Astrocyte of the cerebellum (primary cell): ENCODE data around the gene SPACDR.

ENCODE experiments used
- DNase-seq: peaks from one replicate; pipeline ENCODE4 v3.0.0-alpha.2; 2011; ENCODE audit warnings: low read depth
- H3K4me3 ChIP-seq: 2 replicates; pipeline ENCODE4 v1.5.1; 2011; ENCODE audit warnings: mild to moderate bottlenecking, low read depth, low read length, moderate library complexity
- in situ Hi-C: cut with HindIII; loops from 2 replicates; pipeline ENCODE4 v1.10.0; 2017; ENCODE audit warnings: low sequenced_read_pairs
- TF ChIP-seq, protein P1 (sequence below): IDR thresholded peaks from 2 replicates; pipeline ENCODE4 v1.5.1; 2012; ENCODE audit warnings: low read length, low read depth, moderate library complexity, mild to moderate bottlenecking; ENCODE audit errors: missing control alignments

Gene SPACDR

DNA sequence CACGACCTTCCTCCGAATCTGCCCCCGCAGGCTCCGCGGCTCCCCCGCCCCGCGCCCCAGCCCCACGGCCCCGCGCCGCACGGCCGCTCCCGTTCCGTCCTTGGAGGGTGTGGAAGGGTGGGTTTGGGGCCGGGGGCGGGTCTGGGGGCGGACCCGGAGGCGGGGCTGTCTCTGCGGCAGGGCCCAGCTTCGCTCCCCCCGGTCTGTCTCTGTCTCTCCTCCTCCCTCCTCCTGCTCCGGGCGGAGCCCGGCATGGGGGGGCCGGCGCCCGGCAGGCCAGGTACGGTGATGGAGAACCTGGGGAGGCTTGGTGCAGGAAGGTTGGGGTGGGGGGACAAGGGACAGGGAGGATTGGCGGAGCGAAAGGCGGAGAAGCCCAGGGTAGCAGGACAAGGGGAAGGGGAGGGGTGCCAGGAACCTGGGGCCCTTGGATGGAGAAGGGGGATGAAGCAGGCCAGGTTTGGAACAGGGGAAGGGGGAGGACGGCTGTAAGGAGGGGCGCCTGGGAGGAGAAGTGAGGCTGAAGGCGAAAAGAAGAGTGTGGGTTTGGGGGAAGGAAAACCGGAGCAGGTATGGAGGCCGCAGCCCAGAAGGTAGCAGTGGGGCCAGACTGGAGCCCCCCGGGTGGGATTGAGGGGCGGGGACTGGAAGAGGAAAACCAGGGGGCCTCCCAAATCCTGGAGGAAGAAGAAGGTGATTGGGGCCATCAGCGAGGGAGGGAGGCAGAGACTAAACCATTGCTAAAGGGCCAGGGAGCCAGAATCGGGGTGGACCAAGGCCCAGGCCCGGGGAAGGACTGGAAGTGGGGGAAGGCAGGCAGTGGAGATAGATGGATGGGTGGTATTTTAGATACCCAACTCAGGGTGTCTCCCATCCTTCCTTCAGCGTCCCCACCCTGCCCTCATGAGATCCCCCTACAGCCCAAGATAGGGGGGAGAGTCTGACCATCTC lies 19.9 kb upstream of the SPACDR start, which contains the start of gene NYAP1:
Gene NYAP1 (plus strand): TSS at position 206 of the 951 bp plus-strand sequence. CDS start 1,385 bp downstream, outside the sequence.
- DNase-seq: no peak
- TF ChIP-seq, protein P1, sequence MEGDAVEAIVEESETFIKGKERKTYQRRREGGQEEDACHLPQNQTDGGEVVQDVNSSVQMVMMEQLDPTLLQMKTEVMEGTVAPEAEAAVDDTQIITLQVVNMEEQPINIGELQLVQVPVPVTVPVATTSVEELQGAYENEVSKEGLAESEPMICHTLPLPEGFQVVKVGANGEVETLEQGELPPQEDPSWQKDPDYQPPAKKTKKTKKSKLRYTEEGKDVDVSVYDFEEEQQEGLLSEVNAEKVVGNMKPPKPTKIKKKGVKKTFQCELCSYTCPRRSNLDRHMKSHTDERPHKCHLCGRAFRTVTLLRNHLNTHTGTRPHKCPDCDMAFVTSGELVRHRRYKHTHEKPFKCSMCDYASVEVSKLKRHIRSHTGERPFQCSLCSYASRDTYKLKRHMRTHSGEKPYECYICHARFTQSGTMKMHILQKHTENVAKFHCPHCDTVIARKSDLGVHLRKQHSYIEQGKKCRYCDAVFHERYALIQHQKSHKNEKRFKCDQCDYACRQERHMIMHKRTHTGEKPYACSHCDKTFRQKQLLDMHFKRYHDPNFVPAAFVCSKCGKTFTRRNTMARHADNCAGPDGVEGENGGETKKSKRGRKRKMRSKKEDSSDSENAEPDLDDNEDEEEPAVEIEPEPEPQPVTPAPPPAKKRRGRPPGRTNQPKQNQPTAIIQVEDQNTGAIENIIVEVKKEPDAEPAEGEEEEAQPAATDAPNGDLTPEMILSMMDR: no peak
- in situ Hi-C loops: no loop called here
- peak within 1 kb of the TSS; percentile 58 for H3K4me3 ChIP-seq

DNA sequence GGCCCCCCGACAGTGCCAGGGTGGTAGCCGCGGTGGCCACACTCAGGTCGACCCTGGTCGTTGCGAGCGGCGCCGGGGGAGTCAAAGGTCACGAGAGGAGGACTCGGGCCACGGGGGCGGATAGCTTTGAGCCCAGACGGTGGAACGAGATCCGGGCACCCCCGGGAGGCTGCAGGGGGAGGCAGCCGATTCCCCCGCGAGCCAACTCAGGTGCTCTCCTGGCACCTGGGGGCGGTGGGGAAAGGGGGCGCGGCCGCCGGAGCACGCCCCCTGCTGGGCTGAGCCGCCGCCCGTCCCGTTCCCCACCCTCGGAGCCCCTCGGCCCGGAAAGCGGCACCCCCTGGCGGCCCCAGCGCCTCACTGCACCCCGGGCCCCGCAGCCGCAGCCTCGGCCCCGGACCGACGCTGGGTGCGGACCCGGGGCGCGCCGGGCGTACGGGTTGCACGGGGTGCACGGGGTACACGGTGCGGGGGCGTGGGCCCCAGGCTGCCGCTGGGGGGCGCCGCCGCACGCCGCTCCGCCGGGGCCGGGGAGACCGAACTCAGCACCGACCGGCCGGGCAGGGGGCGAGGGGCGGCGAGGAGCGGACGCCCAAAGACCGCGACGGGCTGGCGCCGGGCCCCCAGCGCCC lies 19.1 kb upstream of the SPACDR start:
- peak overlapping the region; percentile 58 for H3K4me3 ChIP-seq
- in situ Hi-C loops: no loop called here
- TF ChIP-seq, protein P1: peak; percentile 62
- no peak for DNase-seq

DNA sequence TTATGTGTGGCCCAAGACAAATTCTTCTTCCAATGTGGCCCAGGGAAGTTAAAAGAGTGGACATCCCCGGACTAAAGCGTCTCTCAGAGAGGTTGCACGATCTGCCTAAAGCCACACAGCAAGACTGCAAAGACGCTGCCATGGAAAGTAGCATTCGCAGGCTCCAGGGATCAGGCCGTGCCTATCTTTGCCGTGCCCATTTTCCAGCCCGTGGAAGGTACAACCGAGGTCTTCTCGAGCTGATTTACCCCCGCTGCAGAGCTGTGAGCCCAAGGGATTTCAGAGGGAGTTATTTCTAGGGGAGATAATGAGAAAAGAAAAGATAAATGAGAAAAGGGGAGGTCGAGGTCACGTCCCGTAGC lies 18.6 kb upstream of the SPACDR start:
- in situ Hi-C loops: no loop called here
- peak overlapping the region; percentile 58 for H3K4me3 ChIP-seq
- TF ChIP-seq, protein P1: no peak
- no peak for DNase-seq

- in situ Hi-C loops: no loop called here
- TF ChIP-seq, protein P1: no peak
- no peak overlapping the region for H3K4me3 ChIP-seq
- no peak for DNase-seq
Measured at GRCh38 chr7:100481466-100481865, 17.4 kb upstream of the SPACDR start.

GRCh38 chr7:100478958-100479660 lies 15.0 kb upstream of the SPACDR start, which contains the start of gene TSC22D4:
Gene TSC22D4 (minus strand): TSS chr7:100479214. CDS start chr7:100478038, 1,176 bp downstream.
- TF ChIP-seq, protein P1: no peak
- peak; percentile 75 for DNase-seq
- in situ Hi-C loops: no loop called here
- peak within 1 kb of the TSS; percentile 91 for H3K4me3 ChIP-seq

DNA sequence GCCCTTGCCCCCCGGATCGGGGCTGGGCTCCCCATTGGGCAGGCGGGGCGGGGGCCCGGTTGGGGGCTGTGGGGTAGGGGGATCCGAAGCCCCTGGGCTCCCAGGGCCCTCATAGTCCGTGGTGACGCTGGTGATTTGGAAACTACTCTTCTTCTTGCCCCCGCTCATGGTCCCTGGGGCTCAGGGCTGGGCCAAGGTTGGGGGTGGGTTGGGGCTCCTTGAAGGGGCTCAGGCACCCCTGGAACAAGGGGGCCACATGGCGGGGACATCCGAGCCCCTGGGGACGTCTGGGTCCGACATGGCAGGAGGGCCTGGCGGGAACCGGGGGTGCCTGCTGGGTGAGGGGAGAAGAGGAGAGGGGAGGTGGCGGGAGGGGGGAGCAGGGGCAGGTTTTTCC lies 13.8 kb upstream of the SPACDR start:
- peak overlapping the region; percentile 91 for H3K4me3 ChIP-seq
- in situ Hi-C loops: no loop called here
- DNase-seq: no peak
- TF ChIP-seq, protein P1: no peak
